Hematopoietic multipotent progenitor cell treated with erythropoietin and hydrocortisone succinate and interleukin-3 and kit ligand, for 8 days (in vitro differentiated cells): ENCODE results near the gene PHC3.

ENCODE experiments used
- DNase-seq: peaks from one replicate; pipeline ENCODE4 v3.0.0-alpha.2; 2015

Gene PHC3

DNA sequence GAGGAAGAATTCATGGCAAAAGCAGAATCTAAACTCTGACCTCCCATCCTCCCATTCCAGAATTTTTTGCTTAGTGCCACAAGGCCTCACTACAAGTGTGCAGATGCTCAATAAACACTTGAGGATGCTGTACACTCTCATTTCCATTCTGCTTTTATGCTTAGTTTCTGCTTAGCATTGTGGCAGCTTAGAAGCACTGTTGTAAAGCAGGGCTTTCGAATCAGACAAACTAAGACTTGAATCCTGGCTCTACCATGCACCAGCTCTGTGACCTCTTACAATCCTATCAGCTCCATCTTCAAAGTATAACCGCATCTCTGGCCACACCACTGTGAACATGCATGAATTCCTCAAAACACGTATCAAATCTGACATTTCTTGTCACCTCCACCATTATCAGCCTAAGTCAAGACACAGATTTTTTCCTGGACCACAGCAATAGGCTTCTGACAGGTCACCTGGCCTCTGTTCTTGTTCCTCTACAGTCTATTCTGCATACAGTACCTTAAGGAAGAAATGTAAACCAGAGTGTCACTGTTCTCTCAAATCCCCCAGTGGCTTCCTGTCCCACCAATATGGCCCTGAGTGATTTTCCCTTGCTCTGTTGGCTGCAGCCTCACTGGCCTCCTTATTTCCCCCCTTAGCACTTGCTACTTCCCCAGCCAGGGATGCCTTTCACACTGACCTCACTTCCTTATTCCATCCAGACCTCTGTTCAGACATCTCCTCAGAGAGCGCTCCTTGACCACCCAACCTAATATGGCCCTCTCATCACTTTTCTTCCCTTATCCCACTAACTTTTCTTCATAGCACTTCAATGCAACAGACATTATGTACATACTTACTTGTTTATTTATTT, 8.1 kb upstream of the PHC3 start:
- no peak for DNase-seq

DNA sequence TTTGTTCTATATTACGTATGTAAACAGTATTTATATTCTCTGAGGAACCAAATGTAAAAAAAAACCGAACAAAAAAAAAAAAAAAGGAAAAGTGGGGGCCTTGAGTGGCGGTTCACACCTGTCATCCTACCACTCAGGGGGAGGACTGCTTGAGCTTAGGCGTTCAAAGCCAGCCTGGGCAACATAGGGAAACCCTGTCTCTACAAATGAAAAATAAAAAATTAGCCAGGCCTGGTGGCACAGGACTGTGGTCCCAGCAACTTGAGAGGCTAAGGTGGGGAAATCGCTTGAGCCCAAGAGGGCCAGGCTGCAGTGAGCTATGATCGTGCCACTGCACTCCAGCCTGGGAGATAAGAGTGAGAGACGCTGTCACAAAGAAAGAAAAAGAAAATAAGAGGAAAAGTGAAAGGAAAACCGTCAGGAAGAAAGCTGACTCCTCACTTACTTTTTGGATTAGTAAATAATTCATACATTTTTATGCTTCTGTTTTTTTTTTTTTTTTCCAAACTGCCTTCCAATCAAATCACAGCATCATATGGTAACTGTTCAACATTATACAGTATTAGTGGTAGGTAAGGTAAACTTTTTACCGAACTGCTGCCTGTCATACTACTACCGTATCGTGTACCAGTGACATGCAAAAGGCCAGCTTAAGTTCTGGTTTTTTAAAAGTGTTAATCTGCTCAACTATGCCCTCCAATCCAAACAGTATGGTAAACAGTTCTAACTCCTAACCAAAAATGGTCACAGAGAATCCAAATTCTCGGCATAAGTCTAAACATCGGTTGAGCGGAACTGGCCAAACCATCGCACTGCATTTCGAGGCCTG, 1.2 kb downstream of the PHC3 start:
- peak; percentile 46 for DNase-seq

DNA sequence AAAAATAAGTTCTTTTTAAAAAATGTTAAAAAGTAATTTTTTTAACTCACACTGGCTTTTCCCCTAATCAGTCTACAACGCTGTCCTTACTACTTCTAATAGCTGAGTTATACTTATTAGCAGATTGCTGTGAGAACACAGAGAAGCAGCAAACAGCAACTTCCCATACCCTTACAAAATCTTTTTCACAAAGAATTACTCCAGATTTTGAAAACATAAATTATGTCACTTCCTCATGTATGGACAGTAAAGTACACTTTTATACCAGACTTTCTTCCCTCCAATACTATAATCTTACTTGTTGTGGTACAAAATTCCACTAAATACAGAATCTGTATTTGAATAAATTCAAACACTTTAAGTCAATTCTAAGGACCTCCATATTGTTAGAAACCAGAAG, 2.1 kb downstream of the PHC3 start:
- no peak for DNase-seq

DNA sequence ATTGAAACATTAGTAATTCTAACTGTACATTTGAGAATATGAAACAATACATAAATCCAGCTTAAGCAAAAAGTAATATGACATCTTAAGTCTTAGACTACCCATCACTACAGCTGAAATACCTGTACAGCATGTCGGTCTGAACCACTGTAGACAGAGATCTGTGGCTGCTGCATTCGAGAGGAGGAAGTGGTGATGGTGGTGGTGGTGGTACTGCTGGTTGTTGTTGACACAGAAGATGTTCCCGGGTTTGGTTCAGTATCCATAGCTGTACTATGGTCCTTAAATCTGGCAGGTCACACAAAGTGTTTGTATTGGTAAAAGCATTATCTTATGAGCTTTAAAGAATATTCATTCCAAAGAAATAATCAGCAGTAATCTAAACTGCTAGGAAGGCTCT, 2.9 kb downstream of the PHC3 start:
- no peak for DNase-seq

DNA sequence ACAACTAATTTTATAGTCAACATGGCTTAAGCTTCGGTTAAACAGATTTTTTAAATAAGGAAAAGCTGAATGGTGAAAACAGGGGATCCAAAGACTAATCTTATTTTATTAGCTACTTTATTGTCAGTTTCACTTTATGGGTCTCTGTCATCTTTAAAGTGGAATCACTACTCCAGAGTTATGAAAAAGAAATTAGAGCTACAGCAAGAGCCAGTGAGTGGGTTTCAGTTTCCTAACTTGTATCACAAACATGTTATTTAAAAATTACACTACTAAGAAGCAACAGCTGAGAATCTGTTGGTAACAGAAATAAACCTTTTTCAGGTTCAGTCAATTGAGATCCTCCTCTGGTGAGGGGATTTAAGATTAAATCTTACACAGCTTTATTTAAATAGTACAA, 10.0 kb downstream of the PHC3 start:
- no peak for DNase-seq

DNA sequence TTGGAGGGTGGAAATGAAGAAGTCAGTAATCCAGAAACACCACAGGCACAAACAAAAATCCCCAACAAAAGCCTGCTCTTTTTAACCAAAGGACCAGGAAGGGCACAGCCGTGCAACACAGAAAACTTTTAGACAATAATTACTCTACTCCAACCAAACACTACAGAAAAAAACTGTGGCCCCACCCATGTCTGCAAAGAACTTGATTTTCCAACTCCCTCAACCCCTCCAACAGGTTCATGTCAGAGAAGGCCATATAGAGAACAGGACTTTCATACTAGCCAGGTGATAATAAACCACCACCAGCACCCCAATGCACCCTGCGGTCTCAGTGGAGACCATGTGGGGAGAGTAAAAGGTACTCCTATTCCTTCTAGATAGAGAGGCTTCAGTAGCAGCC, 16.8 kb downstream of the PHC3 start:
- no peak for DNase-seq

DNA sequence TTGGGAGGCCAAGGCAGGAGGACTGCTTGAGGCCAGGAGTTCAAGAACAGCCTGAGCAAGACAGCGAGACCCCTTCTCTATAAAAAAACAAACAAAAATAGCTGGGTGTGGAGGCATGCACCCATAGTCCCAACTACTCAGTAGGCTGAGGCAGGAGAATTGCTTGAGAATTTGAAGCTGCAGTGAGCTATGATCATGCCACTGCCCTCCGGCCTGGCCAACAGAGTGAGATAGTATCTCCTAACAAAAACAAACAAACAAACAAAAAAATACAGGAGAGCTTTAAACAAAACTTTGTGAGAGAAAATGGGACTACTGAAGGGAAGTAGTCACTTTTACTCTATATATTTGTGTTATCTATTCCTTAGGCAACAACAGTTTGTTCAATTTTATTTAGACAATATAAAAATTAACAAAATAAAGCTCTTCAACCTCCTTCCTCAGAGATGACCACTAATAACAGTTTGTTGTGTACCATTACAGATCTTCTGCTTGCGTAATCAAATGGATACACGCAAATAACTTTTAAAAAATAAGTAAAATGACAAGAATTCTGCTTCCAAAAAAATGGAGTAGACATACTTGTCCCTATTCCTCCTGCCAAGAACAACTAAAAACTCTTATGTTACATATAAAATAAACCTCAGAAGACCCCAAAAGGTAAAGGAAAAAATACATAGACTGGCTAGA, 17.4 kb downstream of the PHC3 start:
- no peak for DNase-seq

DNA sequence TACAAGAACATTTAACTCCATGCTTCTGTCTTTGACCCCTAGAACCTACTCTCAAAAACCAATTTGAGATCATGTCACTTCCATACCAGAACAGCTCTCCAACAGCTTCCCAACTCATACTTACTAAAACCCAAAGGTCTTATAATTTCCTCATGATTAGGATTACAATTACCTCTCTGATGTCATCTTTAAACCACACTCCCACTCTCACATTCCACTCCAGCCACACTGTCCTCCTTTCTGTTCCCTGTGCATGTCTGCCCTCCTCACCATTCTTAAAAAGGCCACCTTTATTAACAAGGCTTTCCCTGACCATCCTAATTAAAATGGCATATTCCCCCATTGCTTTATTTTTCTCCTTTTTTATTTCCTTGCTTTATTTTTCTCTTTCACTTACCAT, 18.9 kb downstream of the PHC3 start:
- DNase-seq: no peak

DNA sequence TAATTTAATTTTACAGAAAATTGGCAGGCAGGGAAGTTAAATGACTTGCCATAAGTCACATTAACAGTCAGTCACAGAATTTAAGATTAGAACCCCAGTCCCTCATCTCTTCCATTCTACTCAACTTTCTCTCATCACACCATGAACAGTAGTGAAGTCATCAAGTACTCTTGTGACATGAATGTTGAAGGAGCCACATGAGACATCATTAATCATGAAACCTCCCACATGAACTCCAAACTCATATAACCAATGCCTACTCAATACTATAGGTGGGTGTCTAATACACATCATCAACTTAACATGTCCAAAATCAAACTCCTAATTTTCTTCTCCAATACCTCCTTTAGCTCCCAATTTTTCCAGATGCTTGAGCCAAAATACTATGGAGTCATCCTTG, 19.5 kb downstream of the PHC3 start:
- DNase-seq: no peak

DNA sequence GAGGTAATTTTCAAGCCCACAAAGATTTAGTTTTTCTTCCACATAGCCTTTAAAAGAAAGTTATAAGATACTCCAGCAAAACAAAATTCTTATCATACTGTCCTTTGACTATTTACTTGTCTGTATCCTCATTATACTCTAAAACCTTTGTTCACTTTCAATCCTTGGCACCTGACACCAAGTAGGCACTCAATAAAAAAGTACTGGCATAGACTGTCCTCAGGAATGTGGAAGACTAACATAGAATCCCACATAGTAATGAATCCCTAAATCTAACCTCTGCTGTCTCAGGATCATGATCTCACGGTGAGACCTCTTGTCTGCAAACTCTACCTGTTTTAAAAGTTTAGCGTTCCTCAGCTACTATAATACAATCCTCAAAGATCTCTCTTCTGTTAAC, 21.6 kb downstream of the PHC3 start:
- DNase-seq: no peak

DNA sequence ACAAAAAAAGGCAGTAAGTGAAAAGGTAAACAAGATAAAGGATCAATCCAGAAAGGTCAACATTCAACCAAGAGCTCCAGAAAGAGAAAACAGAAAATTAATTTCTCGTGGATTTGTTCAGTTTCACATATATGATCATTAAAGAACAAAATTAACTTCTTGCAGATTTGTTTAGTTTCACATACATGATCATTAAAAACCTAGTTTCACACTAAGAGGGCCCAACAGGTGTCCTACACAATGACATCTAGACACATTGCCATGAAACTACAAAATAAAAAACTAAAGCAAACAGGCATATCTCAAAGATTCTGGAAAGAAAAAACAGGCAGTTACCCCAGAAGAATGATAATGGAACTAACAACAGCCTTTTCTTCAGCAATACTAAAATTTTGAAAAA, 22.1 kb downstream of the PHC3 start:
- DNase-seq: no peak

DNA sequence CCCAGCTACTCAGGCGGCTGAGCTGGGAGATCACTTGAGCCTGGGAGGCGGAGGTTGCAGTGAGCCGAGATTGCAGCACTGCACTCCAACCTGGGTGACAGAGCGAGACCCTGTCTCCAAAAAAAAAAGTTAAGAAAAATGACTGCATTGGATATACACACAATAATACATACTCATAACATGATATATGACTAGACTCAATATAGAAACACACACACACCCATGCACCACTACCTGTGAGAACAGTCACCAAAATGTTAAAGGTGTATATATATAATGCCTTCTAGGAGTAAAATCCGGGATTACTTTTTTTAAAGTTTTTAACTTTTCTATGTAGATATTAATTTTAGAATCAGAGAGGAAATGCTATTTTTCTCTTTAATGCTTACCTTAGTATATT, 25.9 kb downstream of the PHC3 start:
- DNase-seq: no peak

DNA sequence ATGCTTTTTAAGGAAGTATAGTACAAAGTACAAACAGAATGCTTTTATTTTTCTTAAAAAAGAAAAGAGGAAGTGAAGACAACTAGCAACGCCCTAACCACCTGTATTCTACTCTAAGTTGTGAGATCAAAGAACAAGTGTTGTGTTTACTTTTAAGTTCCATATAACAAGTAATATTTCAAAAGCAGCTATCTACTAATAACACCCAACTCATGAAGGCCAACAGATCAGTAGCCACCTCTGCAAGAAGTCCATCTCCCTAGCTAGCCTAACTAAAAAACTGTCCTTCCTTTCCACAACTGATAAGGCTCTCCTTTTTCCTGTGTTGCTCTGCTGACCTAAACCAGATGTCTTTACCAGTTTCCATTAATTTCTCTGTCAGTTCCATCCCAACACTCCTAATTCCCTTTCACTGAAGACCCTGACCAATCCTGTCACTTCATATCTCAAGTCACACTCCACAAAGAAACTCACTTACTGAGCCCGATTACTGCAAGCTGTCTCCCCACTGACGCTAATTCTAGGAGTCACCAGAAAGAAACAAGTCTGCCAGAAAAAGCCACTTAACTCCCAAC, 26.9 kb downstream of the PHC3 start:
- DNase-seq: peak; percentile 55

DNA sequence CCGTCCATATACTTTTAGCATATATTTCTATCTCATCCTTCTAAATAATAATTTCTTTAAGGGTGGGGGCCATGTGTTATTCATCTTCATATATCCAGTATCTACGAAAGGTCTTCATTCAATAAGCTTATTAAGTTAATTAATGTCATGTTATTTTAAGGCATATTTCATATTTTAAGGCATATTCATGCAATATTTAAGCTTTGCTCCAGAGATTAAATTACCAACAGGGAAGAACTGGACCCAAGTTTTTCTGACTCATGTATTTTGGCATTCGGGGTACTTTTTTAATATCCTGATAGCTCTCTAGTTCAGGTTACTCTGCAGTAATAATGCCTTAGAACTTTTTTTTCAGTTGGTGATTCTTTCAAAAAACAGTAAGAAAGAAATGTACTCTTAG, 27.4 kb downstream of the PHC3 start:
- DNase-seq: no peak

DNA sequence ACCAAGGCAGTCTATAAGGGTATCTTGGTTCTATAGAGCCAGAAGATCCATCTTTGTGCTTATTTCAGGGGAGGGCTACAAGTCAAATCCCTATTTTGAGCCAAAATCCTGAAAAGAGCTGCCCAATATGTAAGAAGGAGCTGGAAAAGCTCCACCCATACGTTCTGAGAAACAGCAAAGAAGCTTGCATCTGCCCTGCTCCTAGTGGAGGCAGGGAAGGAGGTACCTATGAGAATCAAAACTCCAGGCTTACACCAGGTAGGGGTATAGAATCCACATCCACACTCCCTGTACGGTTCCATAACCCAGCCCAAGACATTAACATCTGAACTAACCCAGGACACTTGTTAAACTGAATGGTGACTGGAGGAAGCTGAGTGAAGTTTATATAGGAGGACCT, 30.0 kb downstream of the PHC3 start:
- DNase-seq: no peak

DNA sequence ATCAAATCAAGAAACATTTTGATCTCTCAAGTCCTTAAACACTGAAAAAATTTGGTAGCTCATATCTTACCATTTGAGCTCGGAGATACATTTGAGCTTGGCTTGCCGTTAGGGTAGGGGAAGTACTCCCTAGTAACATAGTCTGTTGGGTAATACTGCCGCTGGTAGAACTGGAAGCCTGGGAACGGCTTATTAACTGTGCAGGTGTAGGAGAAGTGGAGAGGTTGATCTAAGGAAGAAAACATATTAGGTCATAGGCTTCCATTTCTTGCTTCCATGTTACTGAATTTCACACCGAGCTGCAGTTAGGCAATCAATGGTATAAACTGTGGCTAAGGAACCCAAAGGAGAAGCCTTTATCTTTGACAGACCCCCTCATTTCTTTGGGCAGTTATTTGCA, 32.5 kb downstream of the PHC3 start:
- DNase-seq: no peak

DNA sequence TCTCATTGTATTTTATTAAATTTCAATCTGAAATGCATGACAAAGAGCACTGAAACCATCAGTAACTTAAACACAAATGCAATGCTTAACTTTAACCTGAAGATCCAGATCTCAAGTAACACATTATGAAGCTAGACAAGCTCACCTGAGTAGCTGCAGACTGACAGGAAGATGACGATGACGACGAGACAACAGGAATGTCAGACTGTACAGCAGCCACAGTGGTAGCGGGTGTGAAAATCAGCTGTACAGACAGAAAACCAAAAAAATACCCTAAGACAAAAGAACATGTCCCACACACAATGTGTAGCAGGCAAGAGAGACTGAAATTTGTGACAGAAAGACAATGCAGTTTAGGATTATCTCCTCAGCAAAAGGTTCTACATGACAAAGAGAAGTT, 36.3 kb downstream of the PHC3 start:
- no peak for DNase-seq

DNA sequence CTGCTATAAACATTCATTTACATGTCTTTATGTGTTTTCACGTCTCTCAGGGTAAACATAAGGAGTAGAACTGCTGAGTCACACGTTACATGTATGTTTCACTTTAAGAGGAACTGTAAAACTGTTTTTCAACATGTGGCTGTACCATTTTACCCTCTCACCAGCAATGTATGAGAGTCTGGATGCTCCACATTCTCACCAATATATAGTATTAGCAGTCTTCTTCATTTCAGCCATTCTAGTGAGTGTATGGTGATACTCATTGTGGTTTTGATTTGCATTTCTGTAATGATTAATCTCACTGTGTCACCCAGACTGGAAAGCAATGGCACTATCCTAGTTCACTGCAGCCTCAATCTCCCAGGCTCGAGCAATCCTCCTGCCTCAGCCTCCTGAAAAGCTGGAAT, 37.1 kb downstream of the PHC3 start:
- DNase-seq: no peak

DNA sequence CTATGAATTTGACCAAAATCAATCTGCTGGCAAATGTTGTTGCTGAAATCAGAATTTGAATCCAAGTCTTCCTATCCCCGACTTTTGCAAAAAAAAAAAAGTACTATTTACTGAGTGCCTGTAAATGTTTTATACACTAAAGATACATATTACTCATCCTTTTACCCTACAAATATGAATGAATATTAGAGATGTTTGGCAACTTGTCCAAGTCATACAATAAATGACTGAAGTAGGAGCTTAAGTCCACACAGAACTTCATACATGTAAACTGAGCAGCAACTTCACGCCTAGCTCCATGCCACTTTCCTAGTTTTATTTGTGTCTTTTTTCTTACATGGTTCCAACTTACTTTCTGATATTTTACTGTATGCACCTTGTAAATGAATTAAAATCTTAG, 39.2 kb downstream of the PHC3 start:
- DNase-seq: no peak

DNA sequence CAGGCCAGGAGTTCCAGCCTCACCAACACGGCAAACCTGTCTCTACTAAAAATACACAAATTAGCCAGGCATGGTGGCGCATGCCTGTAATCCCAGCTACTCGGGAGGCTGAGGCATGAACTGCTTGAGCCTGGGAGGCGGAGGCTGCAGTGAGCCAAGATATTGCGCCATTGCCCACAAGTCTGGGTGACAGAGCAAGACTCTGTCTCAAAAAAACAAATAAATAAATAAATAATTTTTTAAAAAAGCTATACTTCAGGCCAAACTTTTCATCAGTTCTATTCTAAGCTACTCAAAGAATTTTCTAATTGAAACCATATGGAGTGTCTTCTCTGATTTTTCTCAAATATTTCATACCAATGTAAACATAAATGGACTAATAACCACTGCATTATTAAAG, 43.5 kb downstream of the PHC3 start:
- no peak for DNase-seq

DNA sequence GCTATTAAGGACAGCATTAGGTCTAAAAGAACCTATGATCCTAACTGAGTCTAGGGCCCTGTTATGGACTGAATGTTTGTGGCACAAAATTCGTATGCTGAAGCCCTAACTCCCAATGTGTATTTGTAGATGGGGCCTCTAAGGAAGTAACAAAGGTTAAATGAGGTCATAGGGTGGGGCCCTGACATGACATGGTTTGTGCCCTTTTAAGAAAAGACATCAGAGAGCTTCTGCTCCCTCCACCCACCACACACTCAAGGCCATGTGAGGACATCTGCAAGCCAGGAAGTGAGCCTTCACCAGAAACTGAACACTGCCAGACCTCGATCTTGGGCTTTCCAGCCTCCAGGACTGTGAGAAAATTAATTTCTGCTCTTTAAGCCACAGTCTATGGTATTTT, 49.2 kb downstream of the PHC3 start:
- DNase-seq: peak; percentile 62

DNA sequence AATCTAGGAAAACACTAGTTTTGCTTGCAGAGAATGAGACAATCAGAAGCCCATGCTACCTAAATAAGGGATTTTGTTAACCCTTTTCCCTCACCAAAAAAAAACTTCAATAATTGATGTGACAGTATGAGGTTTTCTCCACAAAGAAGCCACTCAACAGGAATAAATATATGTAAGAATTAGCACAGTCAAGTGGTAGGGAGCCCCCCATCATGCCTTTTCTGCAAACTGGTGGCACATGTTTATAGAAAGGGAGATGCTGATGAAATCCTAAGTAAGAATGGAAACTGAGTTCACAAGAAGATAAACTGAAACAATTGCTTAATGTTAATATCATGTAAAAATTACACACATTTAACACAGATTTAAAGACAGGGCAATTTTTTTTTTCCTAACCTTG, 51.0 kb downstream of the PHC3 start:
- no peak for DNase-seq

DNA sequence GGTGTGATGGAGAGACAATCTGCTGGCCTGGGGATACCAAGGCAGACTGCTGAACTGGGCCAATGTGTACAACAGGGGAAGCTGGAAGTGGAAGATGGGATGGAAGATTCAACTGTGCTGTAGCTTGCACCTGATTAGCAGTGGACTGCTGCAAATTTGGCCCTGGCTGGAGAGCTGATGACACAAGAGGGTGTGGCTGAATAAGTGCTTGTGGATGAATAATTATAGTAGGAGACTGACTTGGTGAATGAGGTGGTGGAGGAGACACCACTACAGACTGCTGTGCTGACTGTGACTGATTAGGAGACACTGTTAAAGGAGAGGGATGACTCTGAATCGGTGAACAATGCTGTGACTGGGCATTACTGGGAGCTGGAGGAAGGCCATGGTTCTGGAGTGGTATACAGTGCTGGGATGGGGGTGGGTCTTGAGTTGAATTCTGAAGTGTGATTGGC, 52.5 kb downstream of the PHC3 start:
- peak; percentile 37 for DNase-seq
